K562 (cell line): ENCODE data around the gene PPP1R9A. TPM values are rescaled to one million over a fixed set of nuclear protein-coding genes. Genes with fewer than 3 reads are reported as not detected.

ENCODE experiments used
- ATAC-seq: fragments of 200-7000 bp; cut with Tn5 transposase; 3 replicates; pipeline ENCODE4 v1.9.1; 2020; ENCODE audit warnings: moderate library complexity
- BruUV-seq: library from RNA; stranded (reverse); fragments of 400-500 nt; replicated peaks from 2 replicates; lab custom pipeline; 2021; lab: Mats Ljungman, UMichigan
- CTCF ChIA-PET: fragments of 300-600 bp; formaldehyde crosslinking; extraction: SDS; loops from one replicate; lab custom pipeline; 2021; ENCODE audit warnings: low intra/inter-chr PET ratio; lab: Yijun Ruan, JAX
- POLR2A ChIA-PET: fragments of 300-600, 350-650 bp; sonication (Branson Sonifier 250); formaldehyde crosslinking; extraction: SDS; loops from one replicate; lab custom pipeline; 2021; ENCODE audit warnings: antibody characterized with exemption, inconsistent platforms; lab: Yijun Ruan, JAX
- DNase-seq, 4 experiments: peaks; one replicate each; pipeline versions ENCODE4 v3.0.0 to v3.0.0-alpha.2; 2011 to 2018; ENCODE audit warnings: low spot score in 3 of 4, mixed read lengths in 3 of 4; ENCODE audit errors: extremely low read depth in 1 of 4
- FAIRE-seq: peaks from 2 replicates; lab custom pipeline; 2011; peaks lifted over from hg19 to GRCh38; lab: Jason Lieb, UNC
- H2AFZ ChIP-seq: 2 replicates; pipeline ENCODE4 v1.6.0; 2011; ENCODE audit warnings: low read depth, low read length, control low read depth, inconsistent platforms
- H3K27ac ChIP-seq: fragments of 200-600 bp; 3 replicates; pipeline ENCODE4 v1.8.0; 2011; ENCODE audit warnings: low read depth, mild to moderate bottlenecking, control low read depth, inconsistent platforms, low read length, moderate library complexity, mixed read lengths; ENCODE audit errors: extremely low read depth
- H3K27me3 ChIP-seq, 2 experiments: fragments of 300-600 bp in 1 of 2; 2 replicates in 1 of 2; 3 replicates in 1 of 2; pipeline versions ENCODE4 v1.6.0 to v1.8.0; 2011; ENCODE audit warnings: inconsistent platforms in 2 of 2, low read length in 2 of 2, mild to moderate bottlenecking in 1 of 2, mixed read lengths in 1 of 2, moderate library complexity in 1 of 2; ENCODE audit not compliant: control insufficient read depth in 2 of 2, insufficient read depth in 2 of 2
- H3K36me3 ChIP-seq: fragments of 300-600 bp; 3 replicates; pipeline ENCODE4 v1.8.0; 2011; ENCODE audit warnings: mild to moderate bottlenecking, low read length, inconsistent platforms; ENCODE audit not compliant: control insufficient read depth, insufficient read depth
- H3K4me1 ChIP-seq, 2 experiments: fragments of 200-600 bp in 1 of 2; replicated peaks in 1 of 2; 2 replicates in 1 of 2; 3 replicates in 1 of 2; pipeline versions ENCODE4 v1.5.1 to v1.8.0; 2011; ENCODE audit warnings: inconsistent platforms in 2 of 2, low read length in 2 of 2, mild to moderate bottlenecking in 1 of 2, mixed read lengths in 1 of 2, moderate library complexity in 1 of 2; ENCODE audit not compliant: control insufficient read depth in 2 of 2, insufficient read depth in 2 of 2
- H3K4me2 ChIP-seq: 2 replicates; pipeline ENCODE4 v1.6.1; 2011; ENCODE audit warnings: low read length, control low read depth, inconsistent platforms, mixed read lengths; ENCODE audit not compliant: insufficient read depth
- H3K4me3 ChIP-seq: fragments of 200-600 bp; sonication (generic), shearing (Covaris generic); 2 replicates; pipeline ENCODE4 v1.5.1; 2016; ENCODE audit warnings: control low read depth, inconsistent platforms
- H3K79me2 ChIP-seq: fragments of 200-600 bp; 3 replicates; pipeline ENCODE4 v1.8.0; 2011; ENCODE audit warnings: low read length, inconsistent platforms; ENCODE audit not compliant: control insufficient read depth, insufficient read depth
- H3K9ac ChIP-seq, 2 experiments: 2 replicates each; pipeline versions ENCODE4 v1.6.0 to v1.6.1; 2011; ENCODE audit warnings: low read depth in 2 of 2, low read length in 2 of 2, control low read depth in 1 of 2, inconsistent platforms in 1 of 2, mild to moderate bottlenecking in 1 of 2, mixed read lengths in 1 of 2; ENCODE audit not compliant: insufficient read depth in 1 of 2
- H3K9me1 ChIP-seq: one replicate; pipeline ENCODE4 v1.6.0; 2011; ENCODE audit warnings: inconsistent platforms, mild to moderate bottlenecking, low read length, moderate library complexity; ENCODE audit not compliant: control insufficient read depth, insufficient read depth
- H3K9me3 ChIP-seq: replicated peaks from 2 replicates; pipeline ENCODE4 v1.5.1; 2011; ENCODE audit warnings: low read depth, low read length, inconsistent platforms; ENCODE audit not compliant: control insufficient read depth, insufficient read depth
- H4K20me1 ChIP-seq: replicated peaks from 2 replicates; pipeline ENCODE4 v1.6.1; 2011; ENCODE audit warnings: low read length, inconsistent platforms, mixed read lengths; ENCODE audit not compliant: control insufficient read depth, insufficient read depth
- E2F4 ChIP-seq: sonication (generic); formaldehyde crosslinking; IDR thresholded peaks from 2 replicates; pipeline ENCODE4 v1.8.0; 2022; ENCODE audit warnings: mild to moderate bottlenecking, low read depth, missing genetic modification reagents
- GTF2B ChIP-seq: IDR thresholded peaks from 2 replicates; pipeline ENCODE4 v1.6.1; 2011; ENCODE audit not compliant: insufficient read length; ENCODE audit errors: extremely low read depth
- NCOA4 ChIP-seq: fragments of 450-650 bp; IDR thresholded peaks from 2 replicates; pipeline ENCODE4 v1.6.1; 2018; ENCODE audit warnings: mild to moderate bottlenecking; ENCODE audit not compliant: partially characterized antibody
- PHF21A ChIP-seq: fragments of 450-650 bp; IDR thresholded peaks from 2 replicates; pipeline ENCODE4 v1.6.1; 2017; ENCODE audit warnings: low read depth, borderline replicate concordance
- RAD21 ChIP-seq, 2 experiments: fragments of 250-450 bp in 1 of 2; fragments of 450-650 bp in 1 of 2; sonication (Bioruptor Pico) in 1 of 2; formaldehyde crosslinking in 1 of 2; IDR thresholded peaks in 1 of 2; conservative IDR thresholded peaks in 1 of 2; 2 replicates each; pipeline versions ENCODE4 v1.4.0 to v1.8.0; 2020 to 2022; ENCODE audit warnings: mild to moderate bottlenecking in 2 of 2, moderate library complexity in 1 of 2
- RBBP5 ChIP-seq: fragments of 200-600 bp; sonication (generic); IDR thresholded peaks from 2 replicates; pipeline ENCODE4 v1.6.1; 2012; ENCODE audit warnings: borderline replicate concordance, mild to moderate bottlenecking, low read length, control low read depth, inconsistent platforms; ENCODE audit not compliant: insufficient read depth, poor library complexity, severe bottlenecking
- SETDB1 ChIP-seq: IDR thresholded peaks from one replicate; pipeline ENCODE4 v1.6.1; 2012; ENCODE audit warnings: low read length, control low read depth, inconsistent platforms
- ZBTB1 ChIP-seq: sonication (generic); formaldehyde crosslinking; IDR thresholded peaks from 2 replicates; pipeline ENCODE4 v1.8.1; 2023; ENCODE audit warnings: missing genetic modification reagents, low read depth, mild to moderate bottlenecking, borderline replicate concordance
- ZBTB49 ChIP-seq: sonication (generic); formaldehyde crosslinking; IDR thresholded peaks from 2 replicates; pipeline ENCODE4 v1.8.0; 2022; ENCODE audit warnings: missing genetic modification reagents, mild to moderate bottlenecking, borderline replicate concordance
- ZKSCAN1 ChIP-seq: fragments of 150-350 bp; IDR thresholded peaks from 2 replicates; pipeline ENCODE4 v1.6.1; 2016; ENCODE audit warnings: low read depth, low read length
- ZNF232 ChIP-seq: sonication (generic); formaldehyde crosslinking; IDR thresholded peaks from 2 replicates; pipeline ENCODE4 v1.8.0; 2022; ENCODE audit warnings: mild to moderate bottlenecking, missing genetic modification reagents
- ZNF239 ChIP-seq: fragments of 250-450 bp; sonication (Bioruptor Pico); IDR thresholded peaks from 2 replicates; pipeline ENCODE4 v1.4.0; 2020; ENCODE audit warnings: mild to moderate bottlenecking
- ZSCAN29 ChIP-seq: fragments of 450-650 bp; IDR thresholded peaks from 2 replicates; pipeline ENCODE4 v1.6.1; 2017
- in situ Hi-C: fragments of 300-500 bp; cut with MboI; formaldehyde crosslinking; loops from 4 replicates; pipeline ENCODE4 v1.15.0; 2018; ENCODE audit warnings: inconsistent platforms, mixed read lengths
- intact Hi-C: fragments of 100-400 bp; cut with micrococcal nuclease; formaldehyde crosslinking; loops from 2 replicates; pipeline ENCODE4 v1.14.2; 2022
- polyA plus RNA-seq, 8 experiments: library from polyadenylated mRNA; depleted of rRNA in 4 of 8; stranded (reverse) in 5 of 8; unstranded in 3 of 8; fragments of >200 nt; fragmentation: Nextera tagmentation in 2 of 8; fragmentation: Illumina TruSeq in 1 of 8; extraction: Ambion mirVana in 2 of 8; extraction: Trizol in 1 of 8; gene quantifications; 2 replicates each; pipeline versions ENCODE4 v1.2.1 to v1.2.3, GENCODE V29; 2011 to 2014; ENCODE audit warnings: inconsistent platforms in 1 of 8, missing spikeins in 1 of 8
- total RNA-seq, 7 experiments: library from RNA; depleted of rRNA in 6 of 7; stranded (reverse); fragments of >200 nt in 6 of 7; fragmentation: Illumina TruSeq in 2 of 7; extraction: Trizol in 2 of 7; gene quantifications; 2 replicates each; pipeline versions ENCODE4 v1.2.1 to v1.2.3, GENCODE V29; 2011 to 2021; ENCODE audit warnings: low replicate concordance in 1 of 7
- TF ChIP-seq, protein P1 (sequence below): fragments of 450-650 bp; IDR thresholded peaks from 2 replicates; pipeline ENCODE4 v1.7.1; 2018; ENCODE audit warnings: mild to moderate bottlenecking, low read depth; ENCODE audit not compliant: partially characterized antibody

PPP1R9A gene
- total and polyA plus RNA-seq, 9 of the 15 experiments (the other 6 are each of a cell fraction or from before 2014, with no cell fraction given): 0.24 TPM; not detected in 8

- no peak for TF ChIP-seq RBBP5
- TF ChIP-seq, all 486 proteins: peak for 0
These were observed 203.3 kb downstream of the PPP1R9A start (continued) for GRCh38 chr7:95110707-95111106.

GRCh38 chr7:95113590-95113989 lies 206.2 kb downstream of the PPP1R9A start:
- Histone ChIP-seq H3K27me3 (no peaks in the 10 kb centered on the region), H3K4me3 (no peak overlapping the region), H4K20me1 (no peaks in the 10 kb centered on the region), H3K4me1 (no peaks in the 10 kb centered on the region), H3K9me1 (no peaks in the 10 kb centered on the region), H2AFZ (no peak overlapping the region), H3K9me3 (no peaks in the 10 kb centered on the region; the same call in 1 of the 2 replicates), H3K4me2 (no peak overlapping the region), H3K9ac (no peak overlapping the region)
- intact Hi-C loops (no loop called here), in situ Hi-C loops (no loop called here)
- FAIRE-seq (no peak), ATAC-seq (no peak)
- ChIA-PET CTCF (no interaction called here), POLR2A (no interaction called here)
- no TSS peak for BruUV-seq
- TF ChIP-seq RAD21 (CRISPR knock-in tag; conservative IDR thresholded peaks at IDR 0.05 in 1 of 2, IDR thresholded peaks at IDR 0.05 in 1 of 2): no peak
- TF ChIP-seq ZNF232 (CRISPR knock-in tag): no peak
- TF ChIP-seq PHF21A: no peak
- no peak for TF ChIP-seq ZBTB49 (CRISPR knock-in tag)
- no peak for TF ChIP-seq GTF2B
- TF ChIP-seq ZBTB1 (CRISPR knock-in tag): no peak
- TF ChIP-seq SETDB1: no peak
- TF ChIP-seq ZSCAN29: no peak
- TF ChIP-seq ZKSCAN1: no peak
- no peak for TF ChIP-seq E2F4 (CRISPR knock-in tag)
- TF ChIP-seq ZNF239 (CRISPR knock-in tag): no peak
- TF ChIP-seq, protein P1, sequence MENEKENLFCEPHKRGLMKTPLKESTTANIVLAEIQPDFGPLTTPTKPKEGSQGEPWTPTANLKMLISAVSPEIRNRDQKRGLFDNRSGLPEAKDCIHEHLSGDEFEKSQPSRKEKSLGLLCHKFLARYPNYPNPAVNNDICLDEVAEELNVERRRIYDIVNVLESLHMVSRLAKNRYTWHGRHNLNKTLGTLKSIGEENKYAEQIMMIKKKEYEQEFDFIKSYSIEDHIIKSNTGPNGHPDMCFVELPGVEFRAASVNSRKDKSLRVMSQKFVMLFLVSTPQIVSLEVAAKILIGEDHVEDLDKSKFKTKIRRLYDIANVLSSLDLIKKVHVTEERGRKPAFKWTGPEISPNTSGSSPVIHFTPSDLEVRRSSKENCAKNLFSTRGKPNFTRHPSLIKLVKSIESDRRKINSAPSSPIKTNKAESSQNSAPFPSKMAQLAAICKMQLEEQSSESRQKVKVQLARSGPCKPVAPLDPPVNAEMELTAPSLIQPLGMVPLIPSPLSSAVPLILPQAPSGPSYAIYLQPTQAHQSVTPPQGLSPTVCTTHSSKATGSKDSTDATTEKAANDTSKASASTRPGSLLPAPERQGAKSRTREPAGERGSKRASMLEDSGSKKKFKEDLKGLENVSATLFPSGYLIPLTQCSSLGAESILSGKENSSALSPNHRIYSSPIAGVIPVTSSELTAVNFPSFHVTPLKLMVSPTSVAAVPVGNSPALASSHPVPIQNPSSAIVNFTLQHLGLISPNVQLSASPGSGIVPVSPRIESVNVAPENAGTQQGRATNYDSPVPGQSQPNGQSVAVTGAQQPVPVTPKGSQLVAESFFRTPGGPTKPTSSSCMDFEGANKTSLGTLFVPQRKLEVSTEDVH: no peak
- TF ChIP-seq NCOA4: no peak
- TF ChIP-seq, all 486 proteins: peak for 0
- H3K79me2 ChIP-seq: no peaks in the 10 kb centered on the region
- no peak overlapping the region for H3K27ac ChIP-seq
- no peak for DNase-seq
- H3K36me3 ChIP-seq: no peaks in the 10 kb centered on the region
